DMS53 (cell line): Measurements from ENCODE around the gene CRISP1.
"Not testable (repeated sequence)": the region's sequence is repeated elsewhere in the genome, so short reads cannot be mapped to it uniquely, and the experiment has no call there.

Experiments used
- DNase-seq: peaks from one replicate; lab custom pipeline; 2025; lab: John Stamatoyannopoulos, UW

The CRISP1 gene, protein sequence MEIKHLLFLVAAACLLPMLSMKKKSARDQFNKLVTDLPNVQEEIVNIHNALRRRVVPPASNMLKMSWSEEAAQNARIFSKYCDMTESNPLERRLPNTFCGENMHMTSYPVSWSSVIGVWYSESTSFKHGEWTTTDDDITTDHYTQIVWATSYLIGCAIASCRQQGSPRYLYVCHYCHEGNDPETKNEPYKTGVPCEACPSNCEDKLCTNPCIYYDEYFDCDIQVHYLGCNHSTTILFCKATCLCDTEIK

GRCh38 chr6:49866485-49866943 lies at the start of gene CRISP1:
Gene CRISP1, minus strand, starts transcription at chr6:49866535. Its CDS starts 9,135 bp downstream, at chr6:49857400.
- DNase-seq, result no peak

GRCh38 chr6:49915035-49915434 lies 48.7 kb upstream of the CRISP1 start:
- peak; percentile 4 for DNase-seq

GRCh38 chr6:49913636-49914375 lies 47.5 kb upstream of the CRISP1 start:
- peak; percentile 91 for DNase-seq

- no peak for DNase-seq
Measured at GRCh38 chr6:49912196-49912595, 45.9 kb upstream of the CRISP1 start.

DNA sequence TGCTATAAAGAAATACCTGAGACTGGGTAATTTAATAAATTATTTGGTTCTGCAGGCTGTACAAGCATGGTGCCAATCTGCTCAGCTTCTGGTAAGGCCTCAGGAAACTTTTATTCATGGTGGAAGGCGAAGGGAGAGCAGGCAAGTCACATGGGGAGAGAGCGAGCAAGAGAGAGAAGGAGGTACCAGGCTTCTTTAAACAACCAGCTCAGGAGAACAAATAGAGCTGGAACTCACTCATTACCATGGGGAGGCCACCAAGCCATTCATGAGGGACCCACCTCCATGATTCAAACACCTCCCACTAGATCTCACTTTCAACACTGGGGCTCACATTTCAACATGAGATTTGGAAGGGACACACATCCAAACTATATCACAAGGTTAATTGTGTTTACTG lies 44.9 kb upstream of the CRISP1 start:
- DNase-seq, result no peak

GRCh38 chr6:49909563-49909962 lies 43.2 kb upstream of the CRISP1 start:
- DNase-seq, result no peak

GRCh38 chr6:49906526-49906925 lies 40.2 kb upstream of the CRISP1 start:
- DNase-seq, result peak; percentile 73

GRCh38 chr6:49905296-49905695 lies 39.0 kb upstream of the CRISP1 start:
- no peak for DNase-seq

GRCh38 chr6:49902856-49903255 lies 36.5 kb upstream of the CRISP1 start:
- no peak for DNase-seq

DNA sequence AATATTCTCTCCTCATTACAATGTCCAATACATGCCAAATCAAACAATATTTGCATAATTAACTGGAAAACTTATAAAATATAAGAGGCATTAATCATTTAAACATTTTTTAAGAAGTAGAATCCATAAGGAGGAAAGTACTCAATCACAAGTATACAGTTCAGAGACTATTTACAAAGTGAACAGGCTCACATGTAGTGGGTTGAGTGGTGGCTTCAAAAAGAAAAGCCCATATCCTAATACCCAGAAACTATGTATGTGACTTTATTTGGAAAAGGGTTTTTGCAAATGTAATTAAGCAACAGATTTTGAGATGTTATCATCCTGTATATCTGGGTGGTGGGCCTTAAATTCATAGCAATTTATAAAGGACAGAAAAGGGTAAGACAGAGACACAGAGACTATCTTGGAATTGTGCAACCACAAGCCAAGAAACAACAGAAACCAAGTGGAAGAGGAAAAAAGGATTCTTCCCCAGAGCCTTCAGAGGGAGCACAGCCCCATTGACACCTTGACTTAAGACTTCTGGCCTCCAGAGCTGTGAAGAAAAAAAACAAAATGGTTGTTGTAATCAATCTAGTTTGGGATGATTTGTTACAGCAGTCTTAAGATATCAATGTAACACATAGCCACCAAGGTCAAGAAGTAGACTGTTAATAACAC lies 32.7 kb upstream of the CRISP1 start:
- DNase-seq, result no peak

DNA sequence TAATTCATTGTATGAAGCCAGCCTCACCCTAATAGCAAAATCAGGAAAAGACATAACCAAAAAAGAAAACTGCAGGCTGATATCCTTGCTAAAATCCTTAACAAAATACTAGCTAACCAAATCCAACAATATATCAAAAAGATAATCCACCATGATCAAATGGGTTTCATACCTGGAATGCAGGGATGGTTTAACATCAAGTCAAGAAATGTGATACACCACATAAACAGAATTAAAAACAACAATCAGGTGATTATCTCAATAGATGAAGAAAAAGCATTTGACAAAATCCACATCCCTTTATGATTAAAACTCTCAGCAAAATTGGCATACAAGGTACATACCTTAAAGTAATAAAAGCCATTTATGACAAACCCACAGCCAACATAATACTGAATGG lies 29.2 kb upstream of the CRISP1 start:
- not testable (repeated sequence) for DNase-seq

- DNase-seq, result peak; percentile 47
Measured at GRCh38 chr6:49892280-49892679, 25.9 kb upstream of the CRISP1 start.

DNA sequence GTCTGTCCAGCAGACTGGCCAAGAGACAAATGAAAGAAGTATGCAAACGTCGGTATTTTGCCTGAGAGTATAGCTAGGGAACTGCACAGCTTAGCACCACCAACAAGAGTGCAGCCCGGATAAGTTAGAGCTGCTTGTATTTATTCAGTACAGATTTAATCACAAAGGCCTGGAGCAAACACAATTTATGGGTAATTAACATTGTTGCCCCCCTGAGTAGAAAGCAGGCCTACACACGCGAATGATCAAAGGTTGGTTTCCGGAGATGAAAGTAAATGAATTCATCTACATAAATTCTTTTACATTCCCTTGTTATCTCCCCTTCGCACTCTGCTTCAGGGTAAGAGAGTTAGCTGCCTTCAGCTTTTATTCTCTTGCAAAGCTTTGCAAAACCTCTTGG lies 24.7 kb upstream of the CRISP1 start:
- DNase-seq, result no peak

- DNase-seq, result no peak
Measured at GRCh38 chr6:49888742-49889431, 22.6 kb upstream of the CRISP1 start.

DNA sequence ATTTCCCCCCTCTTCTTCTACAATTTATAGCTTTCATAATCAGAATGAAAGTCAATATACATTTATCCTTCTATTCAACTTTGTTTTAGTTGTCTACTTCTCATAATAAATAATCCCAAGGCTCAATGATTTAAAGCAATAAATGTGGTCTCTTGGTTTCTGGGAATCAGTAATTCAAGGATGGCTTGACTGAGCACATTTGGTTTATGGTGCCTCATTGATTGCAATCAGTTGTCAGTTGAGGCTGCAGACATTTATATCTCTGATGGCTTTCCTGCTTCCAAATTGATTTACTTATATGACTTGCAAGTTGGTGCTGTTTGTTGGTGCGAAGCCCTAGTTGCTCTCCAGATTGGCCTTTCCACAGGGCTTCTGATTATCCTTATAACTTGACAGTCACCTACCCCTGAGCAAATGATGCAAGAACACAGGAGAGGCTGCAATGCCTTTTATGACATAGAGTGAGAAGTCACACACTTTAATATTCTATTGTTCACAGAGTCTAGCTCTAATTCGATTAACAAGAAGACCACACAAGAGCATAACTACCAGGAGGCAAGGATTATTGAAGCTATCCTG lies 2.7 kb upstream of the CRISP1 start:
- no peak for DNase-seq

- DNase-seq, result no peak
Measured at GRCh38 chr6:49856282-49856681, 10.1 kb downstream of the CRISP1 start.

DNA sequence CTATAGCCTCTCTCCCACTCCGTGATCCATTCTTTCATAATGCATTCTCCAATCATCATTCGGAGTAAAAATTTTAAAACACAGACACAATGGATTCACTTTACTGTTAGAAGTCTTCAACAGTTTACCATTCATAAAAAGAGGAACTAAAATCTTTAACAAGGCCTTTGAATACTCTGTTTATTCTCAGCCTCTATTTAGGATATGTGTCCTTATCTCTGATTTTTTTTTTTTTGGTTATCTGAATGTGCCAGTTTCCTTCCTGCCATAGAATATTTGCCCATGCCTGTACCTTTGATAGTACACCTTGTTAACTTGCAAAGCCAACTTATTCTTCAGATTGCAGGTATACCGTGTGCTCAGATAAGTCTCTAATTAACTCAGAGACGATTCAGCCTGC lies 11.1 kb downstream of the CRISP1 start:
- DNase-seq, result no peak

DNA sequence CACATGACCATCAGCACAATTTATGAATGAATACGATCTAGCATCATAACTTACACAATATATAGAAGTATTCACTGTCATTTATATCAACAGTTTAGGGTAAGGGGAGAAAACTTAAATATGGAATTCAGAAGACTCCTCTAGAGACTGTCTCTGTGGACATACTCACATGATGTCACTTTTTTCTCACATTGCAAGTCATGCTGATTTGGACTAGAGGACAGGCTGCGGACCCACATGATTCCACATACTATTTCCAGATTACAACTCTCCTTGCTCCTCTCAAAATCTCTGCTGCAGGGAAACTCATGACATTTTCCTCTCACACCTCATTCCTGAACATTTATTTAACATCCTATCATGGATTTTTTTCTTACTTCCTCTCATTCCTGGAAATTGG lies 13.4 kb downstream of the CRISP1 start:
- DNase-seq, result no peak

DNA sequence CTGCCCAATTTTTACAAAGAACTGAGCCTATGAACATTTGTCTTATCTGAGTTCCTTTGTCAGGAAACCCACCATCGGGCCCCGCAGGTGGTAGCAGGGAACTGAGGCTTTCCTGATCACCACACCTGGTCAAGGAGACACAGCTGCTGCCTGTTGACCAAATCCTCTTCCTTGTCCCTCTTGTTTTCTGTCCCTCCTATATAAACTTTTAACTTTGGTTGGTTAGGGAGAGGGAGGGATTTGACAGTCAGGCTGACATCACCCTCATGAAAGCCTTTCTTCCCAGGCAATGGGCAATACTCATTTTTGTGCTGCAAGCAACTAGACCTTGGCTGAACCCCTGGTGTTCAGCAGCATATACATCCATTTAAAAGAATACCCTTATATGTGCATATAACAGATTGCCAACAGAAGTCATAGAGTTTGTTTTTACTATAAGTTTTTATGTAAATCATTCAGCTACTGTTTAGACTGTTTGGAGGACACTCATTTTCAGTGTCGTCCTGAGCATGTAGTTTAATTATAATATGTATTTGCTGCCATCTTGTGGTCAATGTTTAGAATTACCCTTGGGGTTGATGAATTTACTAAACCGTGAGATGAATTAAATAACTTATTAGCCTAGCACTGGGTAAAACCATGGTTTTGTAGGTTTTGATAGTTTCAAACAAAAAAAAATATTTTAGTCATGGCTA lies 17.0 kb downstream of the CRISP1 start:
- DNase-seq, result peak; percentile 81

DNA sequence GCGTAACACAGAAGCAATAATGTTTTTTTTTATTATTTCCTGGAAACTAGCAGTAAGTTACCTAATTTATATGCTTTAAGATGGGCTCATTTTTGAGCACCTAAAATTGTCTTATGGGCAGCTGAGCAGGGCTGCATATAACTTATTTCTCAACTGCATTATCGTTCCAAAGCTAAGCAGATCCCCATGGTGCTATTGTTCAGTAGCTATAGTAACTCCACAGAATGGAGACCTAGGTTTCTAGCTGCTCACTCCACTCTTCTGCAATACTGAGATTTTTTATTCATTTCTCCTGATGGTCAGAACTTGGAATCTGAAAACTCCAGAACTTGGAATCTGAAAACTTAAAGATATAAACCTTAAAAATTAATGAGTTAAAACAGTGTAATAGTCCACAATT lies 18.7 kb downstream of the CRISP1 start:
- no peak for DNase-seq

GRCh38 chr6:49847014-49847413 lies 19.3 kb downstream of the CRISP1 start:
- no peak for DNase-seq
